HEK293T (cell line): ENCODE measurements around the gene ZNF518B.

ENCODE experiments used
- ARNT ChIP-seq: fragments of 450-650 bp; IDR thresholded peaks from 2 replicates; pipeline ENCODE4 v1.6.1; 2017; ENCODE audit warnings: mild to moderate bottlenecking
- BHLHE40 ChIP-seq: fragments of 450-650 bp; IDR thresholded peaks from 2 replicates; pipeline ENCODE4 v1.6.1; 2016; ENCODE audit warnings: mild to moderate bottlenecking, moderate library complexity, borderline replicate concordance
- CTBP1 ChIP-seq: fragments of 450-650 bp; IDR thresholded peaks from 2 replicates; pipeline ENCODE4 v1.6.1; 2016; ENCODE audit warnings: borderline replicate concordance
- ELF4 ChIP-seq: fragments of 450-650 bp; IDR thresholded peaks from 2 replicates; pipeline ENCODE4 v1.6.1; 2017; ENCODE audit warnings: antibody characterized with exemption
- FOXA1 ChIP-seq: fragments of 450-650 bp; IDR thresholded peaks from 2 replicates; pipeline ENCODE4 v1.6.1; 2016; ENCODE audit warnings: mild to moderate bottlenecking
- LEF1 ChIP-seq: fragments of 450-650 bp; IDR thresholded peaks from 2 replicates; pipeline ENCODE4 v1.6.1; 2017; ENCODE audit warnings: mild to moderate bottlenecking, borderline replicate concordance
- NFRKB ChIP-seq: fragments of 450-650 bp; IDR thresholded peaks from 2 replicates; pipeline ENCODE4 v1.6.1; 2016; ENCODE audit warnings: mild to moderate bottlenecking, moderate library complexity
- PKNOX1 ChIP-seq: fragments of 450-650 bp; IDR thresholded peaks from 2 replicates; pipeline ENCODE4 v1.6.1; 2016
- SP1 ChIP-seq: fragments of 450-650 bp; IDR thresholded peaks from 2 replicates; pipeline ENCODE4 v1.6.1; 2017
- SUZ12 ChIP-seq: fragments of 450-650 bp; IDR thresholded peaks from 2 replicates; pipeline ENCODE4 v1.6.1; 2016; ENCODE audit warnings: mild to moderate bottlenecking
- TARDBP ChIP-seq: fragments of 450-650 bp; IDR thresholded peaks from 2 replicates; pipeline ENCODE4 v1.6.1; 2016

- no peak for TF ChIP-seq SP1
- no peak for TF ChIP-seq NFRKB
- TF ChIP-seq ELF4, result no peak
- TF ChIP-seq LEF1, result no peak
- TF ChIP-seq PKNOX1, result no peak
- no peak for TF ChIP-seq TARDBP
- TF ChIP-seq BHLHE40, result no peak
- no peak for TF ChIP-seq ARNT
- no peak for TF ChIP-seq SUZ12
- TF ChIP-seq FOXA1, result no peak
- no peak for TF ChIP-seq CTBP1
These were observed 25.7 kb upstream of the ZNF518B start for GRCh38 chr4:10482913-10483312.
